ACHN (cell line): ENCODE results near the gene ANTXR1.

ENCODE experiments used
- DNase-seq: peaks from one replicate; pipeline ENCODE4 v3.0.0-alpha.2; 2015
- in situ Hi-C: cut with HindIII; loops from 2 replicates; pipeline ENCODE4 v1.10.0; 2017; ENCODE audit warnings: low sequenced_read_pairs, low pct_ligation_motif_present, low pct_unique_long_range_greater_than_20kb

The ANTXR1 gene

GRCh38 chr2:69013142-69013839 is at the start of gene ANTXR1:
Gene ANTXR1 (plus strand): TSS chr2:69013179. CDS start chr2:69013500, 321 bp downstream.
- peak; percentile 73 for DNase-seq
- in situ Hi-C loops: no loop called here

- in situ Hi-C loops: no loop called here
- no peak for DNase-seq
Observed at GRCh38 chr2:68964282-68964681, 48.7 kb upstream of the ANTXR1 start.

GRCh38 chr2:68968221-68968620 is 44.8 kb upstream of the ANTXR1 start:
- in situ Hi-C loops: no loop called here

GRCh38 chr2:68969736-68970490 is 43.1 kb upstream of the ANTXR1 start:
- DNase-seq: no peak
- in situ Hi-C loops: no loop called here

More at GRCh38 chr2:68968221-68968620, 44.8 kb upstream of the ANTXR1 start:
- no peak for DNase-seq

GRCh38 chr2:68970566-68971265 is 42.3 kb upstream of the ANTXR1 start:
- no peak for DNase-seq
- in situ Hi-C loops: no loop called here

GRCh38 chr2:68971591-68972231 is 41.3 kb upstream of the ANTXR1 start:
- peak; percentile 96 for DNase-seq
- in situ Hi-C loops: no loop called here

GRCh38 chr2:68974251-68974650 is 38.7 kb upstream of the ANTXR1 start, which contains the start of gene GKN1:
Gene GKN1 (plus strand): TSS chr2:68974636. CDS start chr2:68974678, 42 bp downstream.
- in situ Hi-C loops: no loop called here
- DNase-seq: no peak

GRCh38 chr2:68974946-68975665 is 37.9 kb upstream of the ANTXR1 start:
- no peak for DNase-seq

GRCh38 chr2:68975844-68976243 is 37.1 kb upstream of the ANTXR1 start:
- in situ Hi-C loops: no loop called here
- no peak for DNase-seq

More at GRCh38 chr2:68974946-68975665, 37.9 kb upstream of the ANTXR1 start:
- in situ Hi-C loops: no loop called here

GRCh38 chr2:68977453-68977852 is 35.5 kb upstream of the ANTXR1 start:
- in situ Hi-C loops: no loop called here
- DNase-seq: no peak

- in situ Hi-C loops: no loop called here
- DNase-seq: no peak
Observed at GRCh38 chr2:68978098-68978497, 34.9 kb upstream of the ANTXR1 start.

GRCh38 chr2:68980956-68981355 is 32.0 kb upstream of the ANTXR1 start:
- in situ Hi-C loops: no loop called here
- DNase-seq: no peak

GRCh38 chr2:68987021-68987503 is 25.9 kb upstream of the ANTXR1 start:
- in situ Hi-C loops: no loop called here

GRCh38 chr2:68989035-68989434 is 23.9 kb upstream of the ANTXR1 start:
- in situ Hi-C loops: no loop called here
- no peak for DNase-seq

More at GRCh38 chr2:68987021-68987503, 25.9 kb upstream of the ANTXR1 start:
- DNase-seq: no peak

GRCh38 chr2:68992341-68992740 is 20.6 kb upstream of the ANTXR1 start:
- no peak for DNase-seq
- in situ Hi-C loops: no loop called here

- in situ Hi-C loops: no loop called here
- no peak for DNase-seq
Observed at GRCh38 chr2:68992933-68993332, 20.0 kb upstream of the ANTXR1 start.

- no peak for DNase-seq
- in situ Hi-C loops: no loop called here
Observed at GRCh38 chr2:68993660-68994059, 19.3 kb upstream of the ANTXR1 start.

- DNase-seq: no peak
- in situ Hi-C loops: no loop called here
Observed at GRCh38 chr2:68994864-68995263, 18.1 kb upstream of the ANTXR1 start.
